WERI-Rb-1 (cell line): ENCODE measurements around the gene TNFRSF12A.

Source experiments
- DNase-seq: peaks from one replicate; pipeline ENCODE4 v3.0.0-alpha.2; 2020
- H3K27ac ChIP-seq: fragments of 250-450 bp; sonication (Bioruptor Pico); 2 replicates; pipeline ENCODE4 v1.5.1; 2020; ENCODE audit warnings: mild to moderate bottlenecking, moderate library complexity
- H3K27me3 ChIP-seq: fragments of 250-450 bp; sonication (Bioruptor Pico); 2 replicates; pipeline ENCODE4 v1.5.1; 2021; ENCODE audit warnings: mild to moderate bottlenecking, low read depth, moderate library complexity; ENCODE audit not compliant: insufficient read depth, severe bottlenecking
- H3K36me3 ChIP-seq: fragments of 250-450 bp; sonication (Bioruptor Pico); 2 replicates; pipeline ENCODE4 v1.5.1; 2020; ENCODE audit warnings: mild to moderate bottlenecking, moderate library complexity
- H3K4me3 ChIP-seq: 2 replicates; pipeline ENCODE4 v1.5.1; 2011; ENCODE audit warnings: low read depth, mild to moderate bottlenecking, control low read depth, low read length
- H3K9me3 ChIP-seq: fragments of 250-450 bp; sonication (Bioruptor Pico); 2 replicates; pipeline ENCODE4 v1.5.1; 2021; ENCODE audit warnings: mild to moderate bottlenecking, moderate library complexity; ENCODE audit not compliant: severe bottlenecking
- CTCF ChIP-seq: IDR thresholded peaks from 2 replicates; pipeline ENCODE4 v1.5.1; 2011; ENCODE audit warnings: low read depth, mild to moderate bottlenecking, control low read depth, inconsistent platforms, low read length

Gene TNFRSF12A

GRCh38 chr16:3020247-3020603 lies at the start of gene TNFRSF12A:
Gene TNFRSF12A (plus strand): TSS chr16:3020368. CDS start chr16:3020398, 30 bp downstream.
- H3K27me3 ChIP-seq, result no peaks in the 10 kb centered on the region
- peak within 1 kb of the TSS; percentile 57 for H3K4me3 ChIP-seq
- no peaks in the 10 kb centered on the region for H3K9me3 ChIP-seq
- peak within 1 kb of the TSS; percentile 65 for H3K27ac ChIP-seq
- peaks cover 11% of the 10 kb centered on the region for H3K36me3 ChIP-seq
- TF ChIP-seq CTCF, result no peak
- DNase-seq, result peak; percentile 80

GRCh38 chr16:2970563-2970962 lies 49.6 kb upstream of the TNFRSF12A start:
- Histone ChIP-seq H3K27me3 (no peaks in the 10 kb centered on the region), H3K36me3 (peaks cover 85% of the 10 kb centered on the region), H3K9me3 (peaks cover 3% of the 10 kb centered on the region), H3K4me3 (peak overlapping the region; percentile 66), H3K27ac (peak overlapping the region; percentile 96)
- no peak for DNase-seq
- no peak for TF ChIP-seq CTCF

GRCh38 chr16:2971134-2971984 lies 48.8 kb upstream of the TNFRSF12A start:
- Histone ChIP-seq H3K4me3 (peak overlapping the region; percentile 66), H3K9me3 (peaks cover 3% of the 10 kb centered on the region), H3K27me3 (no peaks in the 10 kb centered on the region), H3K27ac (peak overlapping the region; percentile 9), H3K36me3 (peaks cover 86% of the 10 kb centered on the region)
- DNase-seq, result no peak
- TF ChIP-seq CTCF, result 0 out of 2 replicates have a peak, but pooled peaks have one; percentile 5

GRCh38 chr16:2971985-2972784 lies 48.0 kb upstream of the TNFRSF12A start:
- no peak for TF ChIP-seq CTCF
- H3K9me3 ChIP-seq, result peaks cover 3% of the 10 kb centered on the region
- H3K4me3 ChIP-seq, result no peak overlapping the region
- peaks cover 91% of the 10 kb centered on the region for H3K36me3 ChIP-seq
- H3K27me3 ChIP-seq, result no peaks in the 10 kb centered on the region
- no peak for DNase-seq
- peak overlapping the region; percentile 9 for H3K27ac ChIP-seq

GRCh38 chr16:2973093-2973492 lies 47.1 kb upstream of the TNFRSF12A start:
- no peaks in the 10 kb centered on the region for H3K27me3 ChIP-seq
- DNase-seq, result no peak

More at GRCh38 chr16:2973093-2973492, 47.1 kb upstream of the TNFRSF12A start:
- Histone ChIP-seq H3K27ac (peak overlapping the region; percentile 36), H3K9me3 (peaks cover 3% of the 10 kb centered on the region), H3K4me3 (no peak overlapping the region), H3K36me3 (peaks cover 92% of the 10 kb centered on the region)
- TF ChIP-seq CTCF, result no peak
